AG09309 (cell line): ENCODE data around the gene IL1RN.

Experiments used
- DNase-seq: peaks from one replicate; pipeline ENCODE4 v3.0.0-alpha.2; 2010; ENCODE audit warnings: low read depth
- H3K4me3 ChIP-seq: 2 replicates; pipeline ENCODE4 v1.5.1; 2011; ENCODE audit warnings: mild to moderate bottlenecking, low read depth, low read length, moderate library complexity; ENCODE audit not compliant: control insufficient read depth
- TF ChIP-seq, protein P1 (sequence below): IDR thresholded peaks from 2 replicates; pipeline ENCODE4 v1.5.1; 2011; ENCODE audit warnings: mild to moderate bottlenecking, low read depth, low read length, inconsistent platforms; ENCODE audit not compliant: insufficient read depth, control insufficient read depth; ENCODE audit errors: missing control alignments

IL1RN gene

DNA sequence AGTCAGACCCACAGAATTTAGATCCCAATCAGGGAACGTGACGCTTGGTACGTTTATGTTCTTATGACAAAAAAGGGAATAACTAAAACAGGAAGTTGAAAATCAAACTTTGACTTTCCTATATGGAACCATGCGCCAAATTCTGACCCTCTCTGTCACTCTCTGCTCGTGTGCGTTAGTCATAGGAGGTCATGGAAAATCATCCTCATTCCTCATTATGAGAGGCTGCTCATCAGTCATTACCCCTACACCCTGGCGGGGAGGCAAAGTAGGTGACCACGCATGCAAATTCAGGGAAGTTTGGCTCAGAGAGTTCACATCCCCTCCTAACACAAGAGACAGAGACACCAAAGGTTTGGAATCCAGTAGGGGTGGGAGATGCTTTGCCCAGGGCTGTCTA is 44.1 kb upstream of the IL1RN start:
- H3K4me3 ChIP-seq = no peak overlapping the region
- no peak for DNase-seq
- TF ChIP-seq, protein P1, sequence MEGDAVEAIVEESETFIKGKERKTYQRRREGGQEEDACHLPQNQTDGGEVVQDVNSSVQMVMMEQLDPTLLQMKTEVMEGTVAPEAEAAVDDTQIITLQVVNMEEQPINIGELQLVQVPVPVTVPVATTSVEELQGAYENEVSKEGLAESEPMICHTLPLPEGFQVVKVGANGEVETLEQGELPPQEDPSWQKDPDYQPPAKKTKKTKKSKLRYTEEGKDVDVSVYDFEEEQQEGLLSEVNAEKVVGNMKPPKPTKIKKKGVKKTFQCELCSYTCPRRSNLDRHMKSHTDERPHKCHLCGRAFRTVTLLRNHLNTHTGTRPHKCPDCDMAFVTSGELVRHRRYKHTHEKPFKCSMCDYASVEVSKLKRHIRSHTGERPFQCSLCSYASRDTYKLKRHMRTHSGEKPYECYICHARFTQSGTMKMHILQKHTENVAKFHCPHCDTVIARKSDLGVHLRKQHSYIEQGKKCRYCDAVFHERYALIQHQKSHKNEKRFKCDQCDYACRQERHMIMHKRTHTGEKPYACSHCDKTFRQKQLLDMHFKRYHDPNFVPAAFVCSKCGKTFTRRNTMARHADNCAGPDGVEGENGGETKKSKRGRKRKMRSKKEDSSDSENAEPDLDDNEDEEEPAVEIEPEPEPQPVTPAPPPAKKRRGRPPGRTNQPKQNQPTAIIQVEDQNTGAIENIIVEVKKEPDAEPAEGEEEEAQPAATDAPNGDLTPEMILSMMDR = no peak

DNA sequence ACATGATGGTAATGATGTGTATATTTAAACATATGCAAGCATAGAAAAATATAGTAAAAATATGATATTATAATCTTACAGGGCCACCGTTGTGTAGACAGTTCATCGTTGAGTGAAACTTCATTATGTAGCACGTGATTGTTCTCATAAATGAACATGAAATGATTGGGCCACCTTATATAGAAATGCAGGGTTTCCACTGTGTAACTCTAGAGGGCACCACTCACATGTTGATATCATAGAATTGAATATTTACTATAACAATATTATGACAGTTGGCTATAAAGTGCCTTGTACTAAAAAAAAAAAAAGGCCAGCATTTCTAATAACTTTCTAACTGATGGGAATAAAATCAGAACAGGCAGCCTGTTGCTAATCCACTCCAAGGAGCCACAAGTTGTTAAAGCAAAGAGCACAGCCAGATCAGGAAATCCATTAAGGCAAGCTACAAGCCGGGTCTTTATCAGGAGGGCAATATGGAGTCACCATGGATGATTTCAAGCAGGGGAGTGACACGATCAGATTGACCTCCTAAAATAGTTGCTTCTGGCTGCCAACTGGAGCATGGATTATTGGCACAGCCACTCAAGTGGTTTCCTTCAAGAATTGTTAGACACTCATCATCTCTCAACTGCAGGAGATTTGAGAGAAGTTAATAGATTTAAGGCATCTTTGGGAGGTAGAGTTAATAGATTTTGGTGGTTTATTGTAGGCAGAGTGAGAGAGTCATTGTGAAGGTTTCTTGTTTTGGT is 43.0 kb upstream of the IL1RN start:
- TF ChIP-seq, protein P1 = peak; percentile 44
- no peak for DNase-seq
- no peak overlapping the region for H3K4me3 ChIP-seq

DNA sequence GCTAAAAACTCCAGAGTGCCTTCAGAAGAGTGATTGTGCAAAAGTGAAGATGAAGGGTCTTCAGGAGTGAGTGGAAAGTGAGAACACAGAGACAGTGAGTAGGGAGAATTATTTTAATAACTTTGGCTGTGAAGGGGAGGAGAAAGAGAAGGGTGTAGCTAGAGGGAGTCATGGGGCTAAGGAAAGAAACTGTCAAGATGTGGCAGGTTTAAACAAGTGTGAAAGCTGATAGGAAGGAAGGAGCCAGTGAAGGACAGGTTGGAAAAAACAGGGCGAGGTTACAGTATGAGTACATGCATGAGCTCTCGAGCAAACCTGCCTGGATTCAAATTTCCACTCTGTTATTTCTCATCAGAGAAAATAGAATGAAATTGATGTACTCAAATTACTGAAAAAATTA is 41.9 kb upstream of the IL1RN start:
- DNase-seq = no peak
- TF ChIP-seq, protein P1 = no peak
- no peak overlapping the region for H3K4me3 ChIP-seq

DNA sequence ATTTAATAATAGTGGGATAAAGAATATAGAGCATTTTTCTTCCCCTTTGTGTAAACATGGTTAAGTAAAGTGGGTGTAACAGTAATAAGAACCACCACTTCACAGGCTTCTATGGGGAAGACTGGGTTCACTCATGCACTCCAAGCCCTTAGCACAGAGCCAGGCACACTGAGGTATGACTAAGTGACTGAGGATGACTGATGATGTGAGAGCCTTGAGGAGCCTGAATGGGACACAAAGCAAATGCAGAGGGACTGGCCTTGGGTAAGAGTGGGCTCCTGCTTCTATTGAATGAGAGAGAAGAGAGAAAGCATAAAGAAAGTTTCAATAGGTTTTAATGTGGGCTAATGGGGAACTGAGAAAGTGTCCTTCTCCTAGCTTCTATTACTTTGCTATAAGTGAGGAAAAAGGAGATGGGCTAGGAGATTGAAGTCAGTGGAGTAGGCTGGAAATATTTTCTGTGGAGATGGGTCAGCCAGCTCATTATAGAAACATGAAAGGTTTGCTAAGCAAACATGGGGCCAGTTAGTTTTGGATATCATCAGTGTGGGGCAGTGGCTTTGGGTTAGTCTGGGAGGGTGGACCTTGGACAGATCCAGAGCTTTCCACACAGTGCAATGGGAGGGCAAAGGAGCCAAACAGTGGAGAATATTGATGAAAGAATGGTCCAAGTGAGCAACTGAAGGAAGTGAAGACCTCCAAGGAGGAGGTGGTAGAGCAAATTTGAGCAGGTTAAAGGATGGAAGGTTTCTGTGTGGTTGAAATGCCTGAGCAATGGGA is 39.0 kb upstream of the IL1RN start:
- TF ChIP-seq, protein P1 = no peak
- H3K4me3 ChIP-seq = no peak overlapping the region
- DNase-seq = no peak

DNA sequence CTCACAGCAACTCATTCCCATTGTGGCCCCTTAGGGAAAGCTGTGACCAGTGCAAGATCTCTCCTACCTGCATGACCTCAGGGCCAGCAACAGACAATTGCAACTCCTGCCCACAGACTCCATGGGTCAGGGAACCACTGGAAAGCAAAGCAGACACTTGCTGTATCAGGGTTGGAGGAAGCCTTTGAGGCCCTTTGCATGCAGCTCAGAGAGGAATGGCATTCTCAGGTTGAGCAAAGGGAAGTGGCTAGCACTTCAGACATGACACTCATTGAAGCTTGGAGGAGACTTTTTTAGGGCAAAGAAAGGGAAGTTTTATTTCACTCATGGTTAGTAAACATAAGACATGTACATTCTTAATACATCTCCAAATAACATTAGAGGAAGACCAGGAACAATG is 37.5 kb upstream of the IL1RN start:
- H3K4me3 ChIP-seq = no peak overlapping the region
- TF ChIP-seq, protein P1 = no peak
- DNase-seq = no peak

DNA sequence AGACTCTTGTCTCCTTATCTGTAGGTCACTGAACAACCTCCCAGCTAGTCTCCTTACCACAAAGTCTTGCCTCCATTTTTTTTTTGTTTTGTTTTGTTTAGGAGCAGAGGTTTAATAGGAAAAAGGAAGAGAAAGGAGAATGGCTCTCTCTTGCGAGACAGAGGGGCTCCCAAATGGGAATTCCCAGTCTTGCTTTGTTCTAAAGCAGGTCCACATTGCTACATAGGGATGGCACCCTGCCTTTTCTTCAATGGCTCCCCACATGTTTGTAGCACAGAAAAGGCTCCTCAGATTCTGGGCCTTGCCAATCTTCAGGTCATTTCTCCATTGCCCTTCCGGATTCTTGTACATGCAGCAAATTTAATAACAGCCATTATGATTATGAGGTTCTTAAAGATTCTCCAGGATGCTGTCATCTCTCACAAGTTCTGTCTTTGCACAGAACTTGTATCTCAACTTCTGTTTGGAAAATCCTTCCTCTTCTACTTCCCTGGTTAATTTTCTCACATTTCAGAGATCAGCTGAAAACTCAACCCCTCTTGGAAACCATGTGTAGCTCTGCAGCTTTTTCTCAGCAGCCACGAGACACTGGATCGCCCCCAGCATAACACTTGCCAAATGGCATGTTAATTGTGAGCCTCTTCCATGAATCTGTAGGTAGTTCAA is 36.0 kb upstream of the IL1RN start:
- no peak overlapping the region for H3K4me3 ChIP-seq
- no peak for DNase-seq
- TF ChIP-seq, protein P1 = no peak
